Measurements from ENCODE around the gene NINL.

NINL gene

DNA sequence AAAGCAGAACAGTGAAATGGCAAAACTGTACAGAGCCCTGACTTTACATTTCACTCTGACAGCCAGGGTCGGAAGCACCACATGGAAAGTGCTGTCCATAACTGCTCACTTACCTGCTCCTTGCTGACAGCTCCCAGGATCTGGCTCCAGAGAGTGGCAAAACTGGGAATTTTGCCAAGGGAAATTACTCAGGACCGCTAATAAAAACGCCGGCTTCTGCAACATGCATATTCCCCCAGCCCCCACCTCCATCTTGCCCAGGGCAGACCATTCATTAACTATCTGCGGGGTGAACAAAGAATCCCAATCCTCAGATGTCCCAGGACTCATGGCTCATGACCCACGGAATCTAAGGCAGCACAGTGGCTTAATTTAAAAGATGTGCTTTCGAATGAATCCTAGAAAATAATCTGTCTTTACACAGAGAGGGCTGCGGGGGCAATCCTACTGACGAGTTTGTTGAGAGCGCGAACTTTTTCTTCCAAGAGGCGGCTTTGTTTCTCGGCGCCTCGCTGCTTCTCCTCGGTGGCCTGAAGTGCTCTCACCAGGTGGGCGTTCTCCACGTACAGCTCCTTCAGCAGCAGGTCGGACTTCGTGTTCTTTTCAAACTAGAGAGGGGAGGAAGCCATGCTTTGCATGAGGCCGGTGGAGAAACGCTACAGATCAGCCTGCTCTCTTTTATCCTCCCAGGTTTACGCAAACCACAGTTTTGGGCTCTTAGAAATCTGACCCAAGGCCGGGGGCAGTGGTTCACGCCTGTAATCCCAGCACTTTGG, 132.1 kb downstream of the NINL start:
- no peak overlapping the region for H3K27ac ChIP-seq (ENCODE audit: low read depth, low read length, severe bottlenecking)
- H3K36me3 ChIP-seq (ENCODE audit: control insufficient read depth, insufficient read depth, low read length): peaks cover 75% of the 10 kb centered on the region
- no peaks in the 10 kb centered on the region for H3K9me3 ChIP-seq (ENCODE audit: control insufficient read depth, low read length)
- no peaks in the 10 kb centered on the region for H3K4me1 ChIP-seq (ENCODE audit: control insufficient read depth, insufficient read depth, low read length, poor library complexity, severe bottlenecking)
- 93 to 94% methylated on average over 22 to 25 of the region's 25 CpGs for WGBS, 2 experiments (ENCODE audit: insufficient coverage in 2 of 2)
- H3K4me3 ChIP-seq (ENCODE audit: extremely low read depth, insufficient read depth, low read length, poor library complexity, severe bottlenecking): no peak overlapping the region

DNA sequence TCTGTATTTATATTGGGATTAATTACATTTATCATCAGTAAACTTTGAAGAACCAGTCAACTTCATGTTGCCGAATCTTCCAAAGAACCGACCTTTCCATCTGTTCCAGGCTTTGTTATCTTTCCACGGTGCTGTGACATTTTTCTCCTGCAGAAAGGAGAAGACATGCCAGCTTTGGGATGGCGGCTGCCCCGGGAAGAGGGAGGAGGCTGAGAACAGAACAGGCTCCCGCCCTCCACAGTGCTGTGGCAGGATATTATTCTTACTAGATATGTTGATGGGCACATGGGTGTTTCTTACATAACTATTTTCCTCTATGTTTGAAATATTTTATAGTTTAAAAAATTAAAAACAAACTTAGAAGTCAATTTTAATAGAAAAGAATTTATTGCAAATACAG, 133.0 kb downstream of the NINL start:
- H3K36me3 ChIP-seq (ENCODE audit: control insufficient read depth, insufficient read depth, low read length): peaks cover 75% of the 10 kb centered on the region
- WGBS, 2 experiments (ENCODE audit: insufficient coverage in 2 of 2): 95% methylated on average over 3 to 5 of the region's 6 CpGs

DNA sequence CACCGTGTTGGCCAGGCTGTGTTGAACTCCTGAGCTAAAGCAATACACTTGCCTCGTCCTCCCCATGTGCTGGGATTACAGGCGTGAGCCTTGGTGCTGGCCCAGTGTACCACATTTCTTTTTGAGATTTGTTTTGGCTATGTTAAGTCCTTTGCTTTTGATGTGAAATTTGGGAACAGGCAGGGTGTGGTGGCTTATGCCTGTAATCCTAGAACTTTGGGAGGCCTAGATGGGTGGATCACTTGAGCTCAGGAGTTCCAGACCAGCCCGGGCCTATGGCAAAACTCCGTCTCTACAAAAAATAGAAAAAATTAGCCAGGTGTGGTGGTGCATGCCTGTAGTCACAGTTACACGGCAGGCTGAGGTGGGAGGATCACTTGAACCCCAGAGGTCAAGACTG, 137.7 kb downstream of the NINL start:
- no peak overlapping the region for H3K27ac ChIP-seq (ENCODE audit: low read depth, low read length, severe bottlenecking)
- no peaks in the 10 kb centered on the region for H3K4me1 ChIP-seq (ENCODE audit: control insufficient read depth, insufficient read depth, low read length, poor library complexity, severe bottlenecking)
- no peak overlapping the region for H3K4me3 ChIP-seq (ENCODE audit: extremely low read depth, insufficient read depth, low read length, poor library complexity, severe bottlenecking)
- peaks cover 79% of the 10 kb centered on the region for H3K36me3 ChIP-seq (ENCODE audit: control insufficient read depth, insufficient read depth, low read length)
- no peaks in the 10 kb centered on the region for H3K9me3 ChIP-seq (ENCODE audit: control insufficient read depth, low read length)
- 82 to 87% methylated on average over 5 of the region's 6 CpGs for WGBS, 2 experiments (ENCODE audit: insufficient coverage in 2 of 2)

More for the DNA sequence above, 133.0 kb downstream of the NINL start:
- Histone ChIP-seq H3K4me3 (ENCODE audit: extremely low read depth, insufficient read depth, low read length, poor library complexity, severe bottlenecking) (no peak overlapping the region), H3K9me3 (ENCODE audit: control insufficient read depth, low read length) (no peaks in the 10 kb centered on the region), H3K4me1 (ENCODE audit: control insufficient read depth, insufficient read depth, low read length, poor library complexity, severe bottlenecking) (no peaks in the 10 kb centered on the region), H3K27ac (ENCODE audit: low read depth, low read length, severe bottlenecking) (no peak overlapping the region)

DNA sequence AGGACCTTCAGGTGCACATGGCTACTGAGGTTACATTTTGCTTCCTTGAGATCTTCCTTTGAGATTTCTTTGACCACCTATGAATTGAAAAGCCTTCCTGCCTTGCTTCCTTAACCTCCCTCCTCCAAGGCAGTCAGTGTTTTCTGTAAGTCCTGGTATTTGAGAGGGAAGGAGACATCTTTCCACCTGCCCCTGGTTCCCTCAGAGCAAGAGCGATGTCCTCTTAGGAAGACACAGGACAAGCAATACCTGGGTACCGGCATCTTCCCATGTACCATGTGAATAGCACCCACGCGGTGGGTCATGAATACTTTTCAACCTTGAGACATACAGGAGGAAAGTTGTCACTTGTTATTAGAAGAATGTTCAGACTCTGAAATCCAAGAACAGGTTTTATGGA, 140.8 kb downstream of the NINL start:
- 97 to 100% methylated on average over 4 of the region's 4 CpGs for WGBS, 2 experiments (ENCODE audit: insufficient coverage in 2 of 2)
- no peaks in the 10 kb centered on the region for H3K9me3 ChIP-seq (ENCODE audit: control insufficient read depth, low read length)
- H3K4me3 ChIP-seq (ENCODE audit: extremely low read depth, insufficient read depth, low read length, poor library complexity, severe bottlenecking): no peak overlapping the region
- no peaks in the 10 kb centered on the region for H3K4me1 ChIP-seq (ENCODE audit: control insufficient read depth, insufficient read depth, low read length, poor library complexity, severe bottlenecking)
- H3K27ac ChIP-seq (ENCODE audit: low read depth, low read length, severe bottlenecking): no peak overlapping the region
- peaks cover 74% of the 10 kb centered on the region for H3K36me3 ChIP-seq (ENCODE audit: control insufficient read depth, insufficient read depth, low read length)

DNA sequence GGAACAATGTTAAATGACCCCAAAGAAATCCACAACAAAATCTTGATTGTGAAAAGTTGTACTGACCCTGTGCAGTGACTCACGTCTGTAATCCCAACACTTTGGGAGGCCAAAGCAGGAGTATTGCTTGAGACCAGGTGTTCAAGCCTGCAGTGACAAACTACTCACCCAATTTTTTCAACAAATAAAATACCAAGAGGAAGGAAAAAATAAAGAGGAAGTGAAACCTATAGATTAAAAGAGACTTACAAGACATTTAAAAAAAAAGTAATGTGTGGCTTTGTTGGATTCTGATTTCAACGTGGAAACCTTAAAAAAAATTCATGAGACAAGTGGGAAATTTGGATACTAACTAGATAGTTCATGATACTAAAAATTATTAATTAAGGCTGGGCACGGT, 146.0 kb downstream of the NINL start:
- H3K36me3 ChIP-seq (ENCODE audit: control insufficient read depth, insufficient read depth, low read length): peaks cover 56% of the 10 kb centered on the region
- H3K4me3 ChIP-seq (ENCODE audit: extremely low read depth, insufficient read depth, low read length, poor library complexity, severe bottlenecking): no peak overlapping the region
- H3K27ac ChIP-seq (ENCODE audit: low read depth, low read length, severe bottlenecking): no peak overlapping the region
- WGBS, 2 experiments (ENCODE audit: insufficient coverage in 2 of 2): 90% methylated on average over 2 of the region's 3 CpGs
- H3K4me1 ChIP-seq (ENCODE audit: control insufficient read depth, insufficient read depth, low read length, poor library complexity, severe bottlenecking): no peaks in the 10 kb centered on the region
- no peaks in the 10 kb centered on the region for H3K9me3 ChIP-seq (ENCODE audit: control insufficient read depth, low read length)

DNA sequence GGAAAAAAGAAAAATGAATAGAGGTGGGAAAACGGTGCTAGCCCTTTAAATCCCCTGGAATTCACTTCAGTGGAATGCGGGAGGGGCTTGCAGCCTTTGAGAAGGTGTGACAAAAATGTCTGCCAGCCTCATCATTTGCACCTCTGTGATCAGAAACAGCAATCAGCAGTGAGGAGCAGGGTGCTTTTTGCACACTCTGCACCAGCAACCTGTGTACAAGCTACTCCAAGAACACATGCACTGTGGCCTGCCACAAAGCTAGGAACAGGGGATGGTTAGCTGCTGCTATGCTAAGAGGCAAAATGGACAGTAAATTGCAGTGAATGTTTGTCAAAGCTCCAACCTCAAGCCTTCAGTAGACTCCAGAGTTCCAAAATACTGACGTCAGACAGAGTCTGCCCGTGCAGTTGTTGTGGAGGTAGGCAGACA, 148.2 kb downstream of the NINL start:
- Histone ChIP-seq H3K36me3 (ENCODE audit: control insufficient read depth, insufficient read depth, low read length) (peaks cover 57% of the 10 kb centered on the region), H3K4me3 (ENCODE audit: extremely low read depth, insufficient read depth, low read length, poor library complexity, severe bottlenecking) (no peak overlapping the region), H3K4me1 (ENCODE audit: control insufficient read depth, insufficient read depth, low read length, poor library complexity, severe bottlenecking) (no peaks in the 10 kb centered on the region), H3K9me3 (ENCODE audit: control insufficient read depth, low read length) (no peaks in the 10 kb centered on the region), H3K27ac (ENCODE audit: low read depth, low read length, severe bottlenecking) (peak overlapping the region; percentile 44)
- WGBS, 2 experiments (ENCODE audit: insufficient coverage in 2 of 2): 4 to 19% methylated on average over 2 of the region's 4 CpGs

DNA sequence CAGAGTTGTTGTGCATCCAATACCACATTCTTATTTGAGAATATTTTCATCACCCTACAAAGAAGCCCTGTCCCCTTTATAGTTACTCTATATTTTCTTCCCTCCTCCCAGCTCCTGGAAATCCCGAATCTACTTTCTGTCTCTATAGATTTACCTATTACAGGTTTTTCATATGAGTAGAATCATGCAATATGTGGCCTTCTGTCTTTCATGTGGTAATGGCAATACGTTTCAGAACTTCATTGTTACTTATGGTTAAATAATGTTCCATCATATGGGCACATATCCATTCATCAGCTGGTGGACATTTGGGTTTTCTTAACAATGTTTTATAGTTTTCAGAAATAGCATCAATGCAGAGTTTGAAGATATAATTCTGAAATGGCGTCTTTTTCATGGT, 160.8 kb downstream of the NINL start:
- H3K36me3 ChIP-seq (ENCODE audit: control insufficient read depth, insufficient read depth, low read length): peaks cover 63% of the 10 kb centered on the region
- no peaks in the 10 kb centered on the region for H3K9me3 ChIP-seq (ENCODE audit: control insufficient read depth, low read length)
- 100% methylated on average over 1 of the region's 3 CpGs; no CpG with 5 or more reads in 1 of the 2 experiments for WGBS, 2 experiments (ENCODE audit: insufficient coverage in 2 of 2)
- no peak overlapping the region for H3K27ac ChIP-seq (ENCODE audit: low read depth, low read length, severe bottlenecking)
- no peak overlapping the region for H3K4me3 ChIP-seq (ENCODE audit: extremely low read depth, insufficient read depth, low read length, poor library complexity, severe bottlenecking)
- H3K4me1 ChIP-seq (ENCODE audit: control insufficient read depth, insufficient read depth, low read length, poor library complexity, severe bottlenecking): no peaks in the 10 kb centered on the region

DNA sequence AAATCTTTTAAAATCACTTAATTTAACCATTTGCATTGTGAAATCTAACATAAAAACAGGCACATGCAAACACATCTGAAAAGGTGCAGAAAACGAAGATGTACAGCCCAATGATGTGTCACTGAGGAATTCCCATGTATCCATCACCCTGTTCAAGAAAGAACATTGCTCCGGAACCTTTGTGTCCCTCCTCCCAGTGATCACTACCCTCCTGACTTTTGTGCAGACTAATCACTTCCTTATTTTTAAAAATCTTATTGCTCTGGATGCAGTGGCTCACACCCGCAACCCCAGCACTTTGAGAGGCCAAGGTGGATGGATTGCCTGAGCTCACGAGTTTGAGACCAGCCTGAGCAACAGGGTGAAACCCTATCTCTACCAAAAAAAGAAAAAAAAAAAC, 163.3 kb downstream of the NINL start:
- peaks cover 65% of the 10 kb centered on the region for H3K36me3 ChIP-seq (ENCODE audit: control insufficient read depth, insufficient read depth, low read length)
- no peak overlapping the region for H3K27ac ChIP-seq (ENCODE audit: low read depth, low read length, severe bottlenecking)
- H3K4me3 ChIP-seq (ENCODE audit: extremely low read depth, insufficient read depth, low read length, poor library complexity, severe bottlenecking): no peak overlapping the region
- no peaks in the 10 kb centered on the region for H3K9me3 ChIP-seq (ENCODE audit: control insufficient read depth, low read length)
- WGBS, 2 experiments (ENCODE audit: insufficient coverage in 2 of 2): 91 to 100% methylated on average over 2 to 3 of the region's 4 CpGs
- H3K4me1 ChIP-seq (ENCODE audit: control insufficient read depth, insufficient read depth, low read length, poor library complexity, severe bottlenecking): no peaks in the 10 kb centered on the region

DNA sequence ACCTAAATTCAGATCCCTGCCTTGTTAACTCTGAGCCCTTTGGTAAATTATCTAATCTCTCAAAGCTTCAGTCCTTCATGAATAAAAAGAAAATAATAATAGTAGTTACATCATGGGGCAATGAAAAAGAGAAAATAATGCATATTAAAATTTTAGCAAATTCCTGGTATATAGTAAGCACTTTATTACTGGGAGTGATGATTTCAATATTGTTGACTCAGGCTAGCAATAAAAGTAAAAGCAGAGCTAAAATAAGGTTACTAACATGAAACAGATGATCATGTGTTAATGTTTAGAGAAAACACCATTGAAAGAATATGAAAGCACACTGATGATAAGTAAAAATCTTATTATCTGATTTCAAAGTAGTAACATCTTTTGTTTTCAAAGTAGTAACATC, 164.2 kb downstream of the NINL start:
- Histone ChIP-seq H3K27ac (ENCODE audit: low read depth, low read length, severe bottlenecking) (no peak overlapping the region), H3K36me3 (ENCODE audit: control insufficient read depth, insufficient read depth, low read length) (peaks cover 65% of the 10 kb centered on the region), H3K4me3 (ENCODE audit: extremely low read depth, insufficient read depth, low read length, poor library complexity, severe bottlenecking) (no peak overlapping the region), H3K9me3 (ENCODE audit: control insufficient read depth, low read length) (no peaks in the 10 kb centered on the region), H3K4me1 (ENCODE audit: control insufficient read depth, insufficient read depth, low read length, poor library complexity, severe bottlenecking) (no peaks in the 10 kb centered on the region)

DNA sequence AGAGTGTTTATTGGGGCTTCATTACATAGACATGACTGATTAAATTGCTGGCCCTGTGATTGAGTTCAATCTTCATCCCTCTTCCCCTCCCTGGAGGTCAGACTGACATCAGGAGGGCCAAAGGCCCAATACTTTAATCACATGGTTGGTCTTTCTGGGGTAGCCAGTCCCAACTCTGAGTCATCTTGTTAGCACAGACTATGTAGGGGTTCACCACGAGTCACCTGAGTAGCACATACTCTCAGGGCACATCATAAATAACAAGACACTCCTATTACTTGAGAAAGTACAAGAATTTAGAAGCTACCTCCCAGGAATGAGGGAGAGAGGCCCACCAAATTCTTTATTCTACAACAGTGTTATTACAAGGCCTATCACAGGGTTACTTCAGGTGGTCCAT, 166.6 kb downstream of the NINL start:
- Histone ChIP-seq H3K4me1 (ENCODE audit: control insufficient read depth, insufficient read depth, low read length, poor library complexity, severe bottlenecking) (no peaks in the 10 kb centered on the region), H3K36me3 (ENCODE audit: control insufficient read depth, insufficient read depth, low read length) (peaks cover 74% of the 10 kb centered on the region)
- 100% methylated on average over 1 of the region's 1 CpG for WGBS, 2 experiments (ENCODE audit: insufficient coverage in 2 of 2)

DNA sequence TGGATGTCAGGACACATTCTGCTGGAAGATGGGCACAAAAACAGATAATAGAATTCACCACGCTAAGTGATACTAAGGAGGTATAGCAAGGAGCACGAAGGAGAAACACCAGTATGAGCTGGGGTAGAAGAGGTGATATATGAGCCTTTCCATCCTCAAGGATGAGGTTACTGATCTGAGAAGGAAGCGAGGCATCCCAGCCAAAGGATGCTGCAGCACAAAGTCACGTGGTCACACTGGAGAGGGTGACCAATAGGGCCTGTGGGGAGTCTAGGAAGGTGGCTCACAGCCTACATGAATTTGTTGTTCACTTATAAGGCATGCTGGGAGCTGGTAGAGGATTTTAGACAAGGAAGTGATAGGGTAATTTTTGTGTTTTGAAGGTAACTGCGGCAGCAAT, 176.4 kb downstream of the NINL start:
- Histone ChIP-seq H3K4me3 (ENCODE audit: extremely low read depth, insufficient read depth, low read length, poor library complexity, severe bottlenecking) (peak overlapping the region; percentile 88), H3K4me1 (ENCODE audit: control insufficient read depth, insufficient read depth, low read length, poor library complexity, severe bottlenecking) (peaks cover 11% of the 10 kb centered on the region), H3K9me3 (ENCODE audit: control insufficient read depth, low read length) (peaks cover 4% of the 10 kb centered on the region), H3K27ac (ENCODE audit: low read depth, low read length, severe bottlenecking) (no peak overlapping the region), H3K36me3 (ENCODE audit: control insufficient read depth, insufficient read depth, low read length) (peaks cover 38% of the 10 kb centered on the region)
- 96 to 99% methylated on average over 5 of the region's 5 CpGs for WGBS, 2 experiments (ENCODE audit: insufficient coverage in 2 of 2)

More for the DNA sequence above, 166.6 kb downstream of the NINL start:
- Histone ChIP-seq H3K27ac (ENCODE audit: low read depth, low read length, severe bottlenecking) (no peak overlapping the region), H3K4me3 (ENCODE audit: extremely low read depth, insufficient read depth, low read length, poor library complexity, severe bottlenecking) (no peak overlapping the region), H3K9me3 (ENCODE audit: control insufficient read depth, low read length) (no peaks in the 10 kb centered on the region)

Measured in mesodermal cell (in vitro differentiated cells).